GM19468 (cell line): Measurements from ENCODE around the gene ZPR1.
"Not testable (repeated sequence)": the region's sequence is repeated elsewhere in the genome, so short reads cannot be mapped to it uniquely, and the experiment has no call there.

Experiments
- ATAC-seq: cut with Tn5 transposase; IDR thresholded peaks from one replicate; pipeline ENCODE4 v1.9.1; 2021; ENCODE audit warnings: mild to moderate bottlenecking, moderate library complexity, moderate number of reproducible peaks; ENCODE audit not compliant: unreplicated experiment; ENCODE audit errors: extremely low read depth

ZPR1 gene

GRCh38 chr11:116825434-116825833 lies 37.6 kb upstream of the ZPR1 start:
- no peak for ATAC-seq

GRCh38 chr11:116823031-116823843 lies 35.4 kb upstream of the ZPR1 start, which contains the start of gene APOA4:
TSS of gene APOA4 (minus strand) at chr11:116823304. CDS start at chr11:116823191, 113 bp downstream.
- ATAC-seq: no peak

- no peak for ATAC-seq
Observed at GRCh38 chr11:116822575-116822974, 34.8 kb upstream of the ZPR1 start.

GRCh38 chr11:116821050-116821918 lies 33.5 kb upstream of the ZPR1 start:
- ATAC-seq: no peak

- no peak for ATAC-seq
Observed at GRCh38 chr11:116819049-116819448, 31.2 kb upstream of the ZPR1 start.

- no peak for ATAC-seq
Observed at GRCh38 chr11:116814502-116814901, 26.7 kb upstream of the ZPR1 start.

GRCh38 chr11:116813781-116814471 lies 26.1 kb upstream of the ZPR1 start:
- no peak for ATAC-seq

- no peak for ATAC-seq
Observed at GRCh38 chr11:116813170-116813569, 25.3 kb upstream of the ZPR1 start.

- ATAC-seq: no peak
Observed at GRCh38 chr11:116812109-116812508, 24.3 kb upstream of the ZPR1 start.

GRCh38 chr11:116811194-116811593 lies 23.4 kb upstream of the ZPR1 start:
- ATAC-seq: no peak

GRCh38 chr11:116808262-116809175 lies 20.7 kb upstream of the ZPR1 start:
- no peak for ATAC-seq

GRCh38 chr11:116807601-116808261 lies 19.9 kb upstream of the ZPR1 start:
- ATAC-seq: no peak

- no peak for ATAC-seq
Observed at GRCh38 chr11:116804001-116804400, 16.2 kb upstream of the ZPR1 start.

GRCh38 chr11:116801662-116802061 lies 13.8 kb upstream of the ZPR1 start:
- ATAC-seq: not testable (repeated sequence)

- no peak for ATAC-seq
Observed at GRCh38 chr11:116800610-116801009, 12.8 kb upstream of the ZPR1 start.

- ATAC-seq: no peak
Observed at GRCh38 chr11:116798368-116798767, 10.5 kb upstream of the ZPR1 start.

GRCh38 chr11:116797816-116798215 lies 10.0 kb upstream of the ZPR1 start:
- no peak for ATAC-seq

- ATAC-seq: no peak
Observed at GRCh38 chr11:116796548-116796947, 8.7 kb upstream of the ZPR1 start.

- no peak for ATAC-seq
Observed at GRCh38 chr11:116794851-116795250, 7.0 kb upstream of the ZPR1 start.
